ENCODE data around the gene PPP2R3B.

The PPP2R3B gene

GRCh38 chrX:426881-427280 lies 40.2 kb upstream of the PPP2R3B start:
- Histone ChIP-seq H3K4me3 (ENCODE audit: low read length) (no peak overlapping the region), H3K4me1 (ENCODE audit: low read length) (no peaks in the 10 kb centered on the region), H3K9ac (ENCODE audit: low read length) (no peak overlapping the region), H2AFZ (ENCODE audit: low read depth, low read length) (no peak overlapping the region), H3K9me3 (ENCODE audit: insufficient read depth, low read length) (no peaks in the 10 kb centered on the region), H4K20me1 (ENCODE audit: insufficient read depth, low read length) (no peaks in the 10 kb centered on the region), H3K79me2 (ENCODE audit: low read length) (no peaks in the 10 kb centered on the region), H3K27ac (ENCODE audit: low read length) (no peak overlapping the region), H3K27me3 (ENCODE audit: low read depth, low read length) (no peaks in the 10 kb centered on the region), H3K4me2 (ENCODE audit: low read length) (no peak overlapping the region), H3K36me3 (replicated peaks; ENCODE audit: low read depth, low read length) (no peaks in the 10 kb centered on the region)
- no peak for TF ChIP-seq EZH2phosphoT487 (IDR thresholded peaks at IDR 0.05; ENCODE audit: low read depth)
- no peak for TF ChIP-seq CTCF (IDR thresholded peaks at IDR 0.05; ENCODE audit: low read depth, low read length)

GRCh38 chrX:425056-425455 lies 38.3 kb upstream of the PPP2R3B start:
- H3K79me2 ChIP-seq (ENCODE audit: low read length) = no peaks in the 10 kb centered on the region

GRCh38 chrX:421646-422391 lies 35.1 kb upstream of the PPP2R3B start:
- no peaks in the 10 kb centered on the region for H3K4me1 ChIP-seq (ENCODE audit: low read length)
- no peaks in the 10 kb centered on the region for H3K36me3 ChIP-seq (replicated peaks; ENCODE audit: low read depth, low read length)
- H3K4me3 ChIP-seq (ENCODE audit: low read length) = peak overlapping the region; percentile 32
- TF ChIP-seq CTCF (IDR thresholded peaks at IDR 0.05; ENCODE audit: low read depth, low read length) (no peak), EZH2phosphoT487 (IDR thresholded peaks at IDR 0.05; ENCODE audit: low read depth) (no peak)
- H3K27ac ChIP-seq (ENCODE audit: low read length) = no peak overlapping the region
- peak overlapping the region; percentile 40 for H3K4me2 ChIP-seq (ENCODE audit: low read length)
- no peak overlapping the region for H3K9ac ChIP-seq (ENCODE audit: low read length)
- no peaks in the 10 kb centered on the region for H3K79me2 ChIP-seq (ENCODE audit: low read length)
- H2AFZ ChIP-seq (ENCODE audit: low read depth, low read length) = no peak overlapping the region
- no peaks in the 10 kb centered on the region for H4K20me1 ChIP-seq (ENCODE audit: insufficient read depth, low read length)
- H3K27me3 ChIP-seq (ENCODE audit: low read depth, low read length) = no peaks in the 10 kb centered on the region
- no peaks in the 10 kb centered on the region for H3K9me3 ChIP-seq (ENCODE audit: insufficient read depth, low read length)

More at GRCh38 chrX:425056-425455, 38.3 kb upstream of the PPP2R3B start:
- H3K27ac ChIP-seq (ENCODE audit: low read length) = no peak overlapping the region
- H3K9me3 ChIP-seq (ENCODE audit: insufficient read depth, low read length) = no peaks in the 10 kb centered on the region
- TF ChIP-seq EZH2phosphoT487 (IDR thresholded peaks at IDR 0.05; ENCODE audit: low read depth) (no peak), CTCF (IDR thresholded peaks at IDR 0.05; ENCODE audit: low read depth, low read length) (no peak)
- H3K4me1 ChIP-seq (ENCODE audit: low read length) = no peaks in the 10 kb centered on the region
- H3K27me3 ChIP-seq (ENCODE audit: low read depth, low read length) = no peaks in the 10 kb centered on the region
- no peak overlapping the region for H2AFZ ChIP-seq (ENCODE audit: low read depth, low read length)
- no peak overlapping the region for H3K4me2 ChIP-seq (ENCODE audit: low read length)
- H4K20me1 ChIP-seq (ENCODE audit: insufficient read depth, low read length) = no peaks in the 10 kb centered on the region
- H3K4me3 ChIP-seq (ENCODE audit: low read length) = no peak overlapping the region
- H3K9ac ChIP-seq (ENCODE audit: low read length) = no peak overlapping the region
- H3K36me3 ChIP-seq (replicated peaks; ENCODE audit: low read depth, low read length) = no peaks in the 10 kb centered on the region

- Histone ChIP-seq H2AFZ (ENCODE audit: low read depth, low read length) (no peak overlapping the region), H3K4me3 (ENCODE audit: low read length) (no peak overlapping the region), H3K4me1 (ENCODE audit: low read length) (no peaks in the 10 kb centered on the region), H3K36me3 (replicated peaks; ENCODE audit: low read depth, low read length) (no peaks in the 10 kb centered on the region), H3K4me2 (ENCODE audit: low read length) (no peak overlapping the region), H3K27ac (ENCODE audit: low read length) (no peak overlapping the region), H3K9ac (ENCODE audit: low read length) (no peak overlapping the region), H4K20me1 (ENCODE audit: insufficient read depth, low read length) (no peaks in the 10 kb centered on the region), H3K9me3 (ENCODE audit: insufficient read depth, low read length) (no peaks in the 10 kb centered on the region), H3K79me2 (ENCODE audit: low read length) (no peaks in the 10 kb centered on the region), H3K27me3 (ENCODE audit: low read depth, low read length) (no peaks in the 10 kb centered on the region)
- TF ChIP-seq CTCF (IDR thresholded peaks at IDR 0.05; ENCODE audit: low read depth, low read length) = no peak
- no peak for TF ChIP-seq EZH2phosphoT487 (IDR thresholded peaks at IDR 0.05; ENCODE audit: low read depth)
Measured at GRCh38 chrX:420496-421223, 34.0 kb upstream of the PPP2R3B start.
